Dedifferentiated amniotic fluid mesenchymal stem cell (primary cell): Measurements from ENCODE around the gene ZFR.
"Not testable (repeated sequence)": the region's sequence is repeated elsewhere in the genome, so short reads cannot be mapped to it uniquely, and the experiment has no call there.

Experiments used
- DNase-seq: peaks from one replicate; pipeline ENCODE4 v3.0.0-alpha.2; 2016; ENCODE audit errors: extremely low spot score

The ZFR gene

GRCh38 chr5:32452316-32452715 is 7.8 kb upstream of the ZFR start:
- DNase-seq, result not testable (repeated sequence)

GRCh38 chr5:32450952-32451351 is 6.4 kb upstream of the ZFR start:
- no peak for DNase-seq

- DNase-seq, result no peak
Measured at GRCh38 chr5:32449262-32449661, 4.7 kb upstream of the ZFR start.

- no peak for DNase-seq
Measured at GRCh38 chr5:32446630-32447029, 2.1 kb upstream of the ZFR start.

GRCh38 chr5:32445831-32446614 is 1.5 kb upstream of the ZFR start:
- no peak for DNase-seq

- no peak for DNase-seq
Measured at GRCh38 chr5:32445287-32445758, 783 bp upstream of the ZFR start.

GRCh38 chr5:32443541-32444430 is 754 bp downstream of the ZFR start:
- DNase-seq, result no peak

GRCh38 chr5:32443145-32443540 is 1.4 kb downstream of the ZFR start:
- no peak for DNase-seq

GRCh38 chr5:32439086-32439642 is 5.4 kb downstream of the ZFR start:
- DNase-seq, result no peak

- DNase-seq, result no peak
Measured at GRCh38 chr5:32436553-32437242, 7.8 kb downstream of the ZFR start.

- no peak for DNase-seq
Measured at GRCh38 chr5:32435383-32435782, 9.2 kb downstream of the ZFR start.

GRCh38 chr5:32434221-32434620 is 10.3 kb downstream of the ZFR start:
- no peak for DNase-seq

GRCh38 chr5:32432633-32433032 is 11.9 kb downstream of the ZFR start:
- DNase-seq, result no peak

GRCh38 chr5:32430825-32431224 is 13.7 kb downstream of the ZFR start:
- DNase-seq, result not testable (repeated sequence)

GRCh38 chr5:32428426-32428825 is 16.1 kb downstream of the ZFR start:
- DNase-seq, result no peak

- DNase-seq, result no peak
Measured at GRCh38 chr5:32426440-32427151, 17.9 kb downstream of the ZFR start.

GRCh38 chr5:32422697-32423096 is 21.8 kb downstream of the ZFR start:
- no peak for DNase-seq

GRCh38 chr5:32421075-32421474 is 23.5 kb downstream of the ZFR start:
- DNase-seq, result no peak

GRCh38 chr5:32420506-32420905 is 24.0 kb downstream of the ZFR start:
- peak; percentile 37 for DNase-seq

GRCh38 chr5:32419791-32420190 is 24.7 kb downstream of the ZFR start:
- DNase-seq, result no peak
